Osteocyte (in vitro differentiated cells): ENCODE data around the gene MAP1LC3B2. TPM values are rescaled to one million over a fixed set of nuclear protein-coding genes. Genes with fewer than 3 reads are reported as not detected.

Experiments
- DNase-seq: peaks from one replicate; pipeline ENCODE4 v3.0.0; 2021; ENCODE audit warnings: mixed read lengths; ENCODE audit not compliant: unreplicated experiment; ENCODE audit errors: extremely low spot score
- H3K27ac Mint-ChIP-seq: one replicate; pipeline ENCODE4 v1.8.0; 2021; ENCODE audit warnings: mild to moderate bottlenecking, mixed read lengths; ENCODE audit not compliant: unreplicated experiment
- H3K27me3 Mint-ChIP-seq: one replicate; pipeline ENCODE4 v1.8.0; 2021; ENCODE audit warnings: mixed read lengths; ENCODE audit not compliant: unreplicated experiment
- H3K36me3 Mint-ChIP-seq: one replicate; pipeline ENCODE4 v1.8.0; 2021; ENCODE audit warnings: mixed read lengths; ENCODE audit not compliant: unreplicated experiment
- H3K4me1 Mint-ChIP-seq: one replicate; pipeline ENCODE4 v1.8.0; 2021; ENCODE audit warnings: mixed read lengths; ENCODE audit not compliant: unreplicated experiment
- H3K4me3 Mint-ChIP-seq: one replicate; pipeline ENCODE4 v1.8.0; 2021; ENCODE audit warnings: mild to moderate bottlenecking, moderate library complexity, mixed read lengths; ENCODE audit not compliant: unreplicated experiment
- H3K9me3 Mint-ChIP-seq: one replicate; pipeline ENCODE4 v1.8.0; 2021; ENCODE audit warnings: mixed read lengths; ENCODE audit not compliant: unreplicated experiment
- CTCF ChIP-seq: fragments of 200-600 bp; sonication (generic); IDR thresholded peaks from 2 replicates; pipeline ENCODE4 v1.5.0; 2021; ENCODE audit warnings: antibody characterized with exemption, mild to moderate bottlenecking, moderate library complexity
- total RNA-seq: library from RNA; stranded (reverse); gene quantifications from 2 replicates; pipeline ENCODE4 v1.2.1, GENCODE V29; 2021

MAP1LC3B2 gene
- total RNA-seq, 1 donor from 2014 or later: 2.1 TPM

GRCh38 chr12:116532986-116533342 lies 26.2 kb upstream of the MAP1LC3B2 start:
- no peak for TF ChIP-seq CTCF
- H3K9me3 Mint-ChIP-seq: no peaks in the 10 kb centered on the region
- no peaks in the 10 kb centered on the region for H3K36me3 Mint-ChIP-seq
- no peaks in the 10 kb centered on the region for H3K27me3 Mint-ChIP-seq
- DNase-seq: no peak
- peaks cover 43% of the 10 kb centered on the region for H3K4me1 Mint-ChIP-seq
- peak overlapping the region; percentile 92 for H3K27ac Mint-ChIP-seq
- H3K4me3 Mint-ChIP-seq: peak overlapping the region; percentile 87

GRCh38 chr12:116533343-116534251 lies 25.6 kb upstream of the MAP1LC3B2 start:
- peak; percentile 91 for DNase-seq
- Mint-ChIP-seq H3K9me3 (no peaks in the 10 kb centered on the region), H3K36me3 (no peaks in the 10 kb centered on the region), H3K27ac (peak overlapping the region; percentile 92), H3K4me1 (peaks cover 40% of the 10 kb centered on the region), H3K27me3 (no peaks in the 10 kb centered on the region), H3K4me3 (peak overlapping the region; percentile 87)
- TF ChIP-seq CTCF: no peak

GRCh38 chr12:116534311-116535121 lies 24.7 kb upstream of the MAP1LC3B2 start:
- no peak for TF ChIP-seq CTCF
- H3K27me3 Mint-ChIP-seq: no peaks in the 10 kb centered on the region
- H3K36me3 Mint-ChIP-seq: no peaks in the 10 kb centered on the region
- H3K4me1 Mint-ChIP-seq: peaks cover 46% of the 10 kb centered on the region
- DNase-seq: no peak
- no peaks in the 10 kb centered on the region for H3K9me3 Mint-ChIP-seq
- H3K27ac Mint-ChIP-seq: peak overlapping the region; percentile 78
- peak overlapping the region; percentile 87 for H3K4me3 Mint-ChIP-seq

GRCh38 chr12:116535241-116535640 lies 23.9 kb upstream of the MAP1LC3B2 start:
- no peak for TF ChIP-seq CTCF
- H3K36me3 Mint-ChIP-seq: no peaks in the 10 kb centered on the region
- H3K9me3 Mint-ChIP-seq: no peaks in the 10 kb centered on the region
- no peaks in the 10 kb centered on the region for H3K27me3 Mint-ChIP-seq
- peak overlapping the region; percentile 87 for H3K4me3 Mint-ChIP-seq
- no peak for DNase-seq
- peak overlapping the region; percentile 78 for H3K27ac Mint-ChIP-seq
- peaks cover 54% of the 10 kb centered on the region for H3K4me1 Mint-ChIP-seq
